H1 (cell line): ENCODE results near the gene DNAJC7. TPM values are rescaled to one million over a fixed set of nuclear protein-coding genes. Genes with fewer than 3 reads are reported as not detected.

Source experiments
- EGR1 ChIP-seq: IDR thresholded peaks from 2 replicates; pipeline ENCODE4 v1.6.1; 2011; ENCODE audit warnings: low read depth, low read length, borderline replicate concordance
- KDM1A ChIP-seq: fragments of 200-600, 300-600 bp; sonication (generic); IDR thresholded peaks from 2 replicates; pipeline ENCODE4 v1.7.1; 2016; ENCODE audit warnings: mild to moderate bottlenecking, low read length, borderline replicate concordance
- KDM5A ChIP-seq: fragments of 200-600 bp; IDR thresholded peaks from 2 replicates; pipeline ENCODE4 v1.7.1; 2012; ENCODE audit warnings: mild to moderate bottlenecking, low read length, inconsistent platforms, mixed read lengths
- POU5F1 ChIP-seq: IDR thresholded peaks from 2 replicates; pipeline ENCODE4 v1.6.1; 2011; ENCODE audit warnings: low read depth, mild to moderate bottlenecking, low read length, moderate library complexity
- RXRA ChIP-seq: IDR thresholded peaks from 2 replicates; pipeline ENCODE4 v1.6.1; 2011; ENCODE audit warnings: low read depth, mild to moderate bottlenecking, low read length, moderate library complexity; ENCODE audit not compliant: insufficient read depth
- TAF1 ChIP-seq: IDR thresholded peaks from 2 replicates; pipeline ENCODE4 v1.6.1; 2011; ENCODE audit warnings: mild to moderate bottlenecking, low read depth, low read length
- TBP ChIP-seq: IDR thresholded peaks from 2 replicates; pipeline ENCODE4 v1.6.1; 2011; ENCODE audit warnings: low read depth, low read length, improper control_type of control experiment
- polyA plus RNA-seq, 7 experiments: library from polyadenylated mRNA; depleted of rRNA in 3 of 7; stranded (reverse) in 5 of 7; unstranded in 2 of 7; fragments of >200 nt in 5 of 7; fragments of 200-250 nt in 2 of 7; gene quantifications; 1 replicate in 5 of 7; 2 replicates in 1 of 7; 4 replicates in 1 of 7; pipeline versions ENCODE4 v1.2.1 to v1.2.3, GENCODE V29; 2011 to 2013; ENCODE audit warnings: missing spikeins in 2 of 7, mixed read lengths in 2 of 7
- total RNA-seq: library from RNA; stranded (reverse); fragmentation: NEBNext Ultra II Directional; extraction: Animal tissue kit (Norgen Biotek cat#: 25700); gene quantifications from 2 replicates; pipeline ENCODE4 v1.2.1, GENCODE V29; 2021
- TF ChIP-seq, protein P1 (sequence below): fragments of 300-600 bp; sonication (generic); IDR thresholded peaks from 2 replicates; pipeline ENCODE4 v1.7.1; 2012; ENCODE audit warnings: low read length, moderate library complexity, mild to moderate bottlenecking, inconsistent platforms; ENCODE audit not compliant: insufficient replicate concordance

DNAJC7 gene
- total and polyA plus RNA-seq, 2 of the 8 experiments (the other 6 are each of a cell fraction or from before 2014, with no cell fraction given) = 31.0 to 148 TPM

DNA sequence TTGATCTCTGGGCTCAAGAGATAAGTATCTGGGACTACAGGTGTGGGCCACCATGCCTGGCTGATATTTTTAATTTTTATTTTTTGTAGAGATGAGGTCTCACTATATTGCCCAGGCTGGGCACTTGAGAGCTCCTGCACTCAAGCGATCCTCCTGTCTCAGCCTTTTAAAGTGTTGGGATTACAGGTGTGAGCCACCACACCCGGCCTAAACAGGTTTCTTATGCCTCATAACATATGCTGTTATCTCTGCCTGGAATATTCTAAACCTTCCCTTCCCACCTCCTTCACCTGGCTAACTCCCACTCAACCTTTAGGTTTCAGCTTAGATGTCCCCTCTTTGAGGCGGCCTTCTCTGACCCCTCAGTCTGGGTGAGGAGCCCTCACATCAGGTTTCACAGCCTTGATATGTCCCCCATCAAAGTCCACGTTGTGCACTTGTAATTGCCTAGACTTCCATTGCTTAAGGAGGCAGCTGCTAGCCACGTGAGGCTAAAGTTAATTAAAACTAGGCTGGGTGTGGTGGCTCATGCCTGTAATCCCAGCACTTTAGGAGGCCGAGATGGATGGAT, 59.3 kb downstream of the DNAJC7 start (continued):
- TF ChIP-seq, protein P1, sequence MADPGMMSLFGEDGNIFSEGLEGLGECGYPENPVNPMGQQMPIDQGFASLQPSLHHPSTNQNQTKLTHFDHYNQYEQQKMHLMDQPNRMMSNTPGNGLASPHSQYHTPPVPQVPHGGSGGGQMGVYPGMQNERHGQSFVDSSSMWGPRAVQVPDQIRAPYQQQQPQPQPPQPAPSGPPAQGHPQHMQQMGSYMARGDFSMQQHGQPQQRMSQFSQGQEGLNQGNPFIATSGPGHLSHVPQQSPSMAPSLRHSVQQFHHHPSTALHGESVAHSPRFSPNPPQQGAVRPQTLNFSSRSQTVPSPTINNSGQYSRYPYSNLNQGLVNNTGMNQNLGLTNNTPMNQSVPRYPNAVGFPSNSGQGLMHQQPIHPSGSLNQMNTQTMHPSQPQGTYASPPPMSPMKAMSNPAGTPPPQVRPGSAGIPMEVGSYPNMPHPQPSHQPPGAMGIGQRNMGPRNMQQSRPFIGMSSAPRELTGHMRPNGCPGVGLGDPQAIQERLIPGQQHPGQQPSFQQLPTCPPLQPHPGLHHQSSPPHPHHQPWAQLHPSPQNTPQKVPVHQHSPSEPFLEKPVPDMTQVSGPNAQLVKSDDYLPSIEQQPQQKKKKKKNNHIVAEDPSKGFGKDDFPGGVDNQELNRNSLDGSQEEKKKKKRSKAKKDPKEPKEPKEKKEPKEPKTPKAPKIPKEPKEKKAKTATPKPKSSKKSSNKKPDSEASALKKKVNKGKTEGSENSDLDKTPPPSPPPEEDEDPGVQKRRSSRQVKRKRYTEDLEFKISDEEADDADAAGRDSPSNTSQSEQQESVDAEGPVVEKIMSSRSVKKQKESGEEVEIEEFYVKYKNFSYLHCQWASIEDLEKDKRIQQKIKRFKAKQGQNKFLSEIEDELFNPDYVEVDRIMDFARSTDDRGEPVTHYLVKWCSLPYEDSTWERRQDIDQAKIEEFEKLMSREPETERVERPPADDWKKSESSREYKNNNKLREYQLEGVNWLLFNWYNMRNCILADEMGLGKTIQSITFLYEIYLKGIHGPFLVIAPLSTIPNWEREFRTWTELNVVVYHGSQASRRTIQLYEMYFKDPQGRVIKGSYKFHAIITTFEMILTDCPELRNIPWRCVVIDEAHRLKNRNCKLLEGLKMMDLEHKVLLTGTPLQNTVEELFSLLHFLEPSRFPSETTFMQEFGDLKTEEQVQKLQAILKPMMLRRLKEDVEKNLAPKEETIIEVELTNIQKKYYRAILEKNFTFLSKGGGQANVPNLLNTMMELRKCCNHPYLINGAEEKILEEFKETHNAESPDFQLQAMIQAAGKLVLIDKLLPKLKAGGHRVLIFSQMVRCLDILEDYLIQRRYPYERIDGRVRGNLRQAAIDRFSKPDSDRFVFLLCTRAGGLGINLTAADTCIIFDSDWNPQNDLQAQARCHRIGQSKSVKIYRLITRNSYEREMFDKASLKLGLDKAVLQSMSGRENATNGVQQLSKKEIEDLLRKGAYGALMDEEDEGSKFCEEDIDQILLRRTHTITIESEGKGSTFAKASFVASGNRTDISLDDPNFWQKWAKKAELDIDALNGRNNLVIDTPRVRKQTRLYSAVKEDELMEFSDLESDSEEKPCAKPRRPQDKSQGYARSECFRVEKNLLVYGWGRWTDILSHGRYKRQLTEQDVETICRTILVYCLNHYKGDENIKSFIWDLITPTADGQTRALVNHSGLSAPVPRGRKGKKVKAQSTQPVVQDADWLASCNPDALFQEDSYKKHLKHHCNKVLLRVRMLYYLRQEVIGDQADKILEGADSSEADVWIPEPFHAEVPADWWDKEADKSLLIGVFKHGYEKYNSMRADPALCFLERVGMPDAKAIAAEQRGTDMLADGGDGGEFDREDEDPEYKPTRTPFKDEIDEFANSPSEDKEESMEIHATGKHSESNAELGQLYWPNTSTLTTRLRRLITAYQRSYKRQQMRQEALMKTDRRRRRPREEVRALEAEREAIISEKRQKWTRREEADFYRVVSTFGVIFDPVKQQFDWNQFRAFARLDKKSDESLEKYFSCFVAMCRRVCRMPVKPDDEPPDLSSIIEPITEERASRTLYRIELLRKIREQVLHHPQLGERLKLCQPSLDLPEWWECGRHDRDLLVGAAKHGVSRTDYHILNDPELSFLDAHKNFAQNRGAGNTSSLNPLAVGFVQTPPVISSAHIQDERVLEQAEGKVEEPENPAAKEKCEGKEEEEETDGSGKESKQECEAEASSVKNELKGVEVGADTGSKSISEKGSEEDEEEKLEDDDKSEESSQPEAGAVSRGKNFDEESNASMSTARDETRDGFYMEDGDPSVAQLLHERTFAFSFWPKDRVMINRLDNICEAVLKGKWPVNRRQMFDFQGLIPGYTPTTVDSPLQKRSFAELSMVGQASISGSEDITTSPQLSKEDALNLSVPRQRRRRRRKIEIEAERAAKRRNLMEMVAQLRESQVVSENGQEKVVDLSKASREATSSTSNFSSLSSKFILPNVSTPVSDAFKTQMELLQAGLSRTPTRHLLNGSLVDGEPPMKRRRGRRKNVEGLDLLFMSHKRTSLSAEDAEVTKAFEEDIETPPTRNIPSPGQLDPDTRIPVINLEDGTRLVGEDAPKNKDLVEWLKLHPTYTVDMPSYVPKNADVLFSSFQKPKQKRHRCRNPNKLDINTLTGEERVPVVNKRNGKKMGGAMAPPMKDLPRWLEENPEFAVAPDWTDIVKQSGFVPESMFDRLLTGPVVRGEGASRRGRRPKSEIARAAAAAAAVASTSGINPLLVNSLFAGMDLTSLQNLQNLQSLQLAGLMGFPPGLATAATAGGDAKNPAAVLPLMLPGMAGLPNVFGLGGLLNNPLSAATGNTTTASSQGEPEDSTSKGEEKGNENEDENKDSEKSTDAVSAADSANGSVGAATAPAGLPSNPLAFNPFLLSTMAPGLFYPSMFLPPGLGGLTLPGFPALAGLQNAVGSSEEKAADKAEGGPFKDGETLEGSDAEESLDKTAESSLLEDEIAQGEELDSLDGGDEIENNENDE = no peak
- TF ChIP-seq TAF1 (no peak), RXRA (no peak), POU5F1 (no peak), KDM1A (no peak), EGR1 (no peak), TBP (no peak), KDM5A (no peak)
